Left ventricle myocardium inferior (tissue), 1 donor: ENCODE data around the gene PP2D1. TPM values are rescaled to one million over a fixed set of nuclear protein-coding genes. Genes with fewer than 3 reads are reported as not detected.
A peak's percentile ranks its signal among the peaks of the same experiment; 100 is the strongest.

Experiments
- DNase-seq: peaks from one replicate; pipeline ENCODE4 v3.0.0-alpha.2; 2020
- H3K27ac ChIP-seq: fragments of 200-600 bp; replicated peaks from 2 replicates; pipeline ENCODE4 v1.8.0; 2021
- H3K27me3 ChIP-seq: fragments of 200-600 bp; 2 replicates; pipeline ENCODE4 v1.8.0; 2021; ENCODE audit warnings: low read depth
- H3K36me3 ChIP-seq: fragments of 200-600 bp; 2 replicates; pipeline ENCODE4 v1.8.0; 2021
- H3K4me1 ChIP-seq: fragments of 200-600 bp; 2 replicates; pipeline ENCODE4 v1.8.0; 2021
- H3K4me3 ChIP-seq: fragments of 200-600 bp; 2 replicates; pipeline ENCODE4 v1.8.0; 2021; ENCODE audit warnings: mild to moderate bottlenecking, moderate library complexity
- H3K9me3 ChIP-seq: fragments of 200-600 bp; replicated peaks from 2 replicates; pipeline ENCODE4 v1.8.0; 2021
- intact Hi-C: fragments of 100-400 bp; cut with micrococcal nuclease; formaldehyde crosslinking; loops from one replicate; pipeline ENCODE4 v1.11.0; 2022
- long read RNA-seq: library from polyadenylated mRNA; unstranded; transcript quantifications from one replicate; pipeline ENCODE4 v2.0.0, GENCODE V29; 2021
- total RNA-seq: library from RNA; stranded (reverse); fragmentation: NEBNext Ultra II Directional; extraction: Animal tissue kit (Norgen Biotek cat#: 25700); gene quantifications from one replicate; pipeline ENCODE4 v1.2.1, GENCODE V29; 2021
- TF ChIP-seq, protein P1 (sequence below): fragments of 200-600 bp; IDR thresholded peaks from 2 replicates; pipeline ENCODE4 v1.8.0; 2021; ENCODE audit warnings: antibody characterized with exemption, mild to moderate bottlenecking, borderline replicate concordance
- donor health status: DM: no; HTN: yes; CAD: no; lungs with severe emphysema.

Gene PP2D1
- total RNA-seq, result not detected
- long read RNA-seq, partial matches to known transcripts, result 0 of 1 reads
- long read RNA-seq, other reads (novel, unspliced or antisense), result 1 of 1 reads

GRCh38 chr3:20012164-20012563 lies at the start of gene PP2D1:
PP2D1 (minus strand) TSS chr3:20012264; CDS start chr3:20012072, 192 bp downstream.
- Histone ChIP-seq H3K4me3 (no peak within 1 kb of the TSS), H3K36me3 (no peaks in the 10 kb centered on the region), H3K4me1 (no peaks in the 10 kb centered on the region), H3K27me3 (no peaks in the 10 kb centered on the region), H3K27ac (no peak within 1 kb of the TSS), H3K9me3 (no peaks in the 10 kb centered on the region)
- DNase-seq, result no peak
- TF ChIP-seq, protein P1, sequence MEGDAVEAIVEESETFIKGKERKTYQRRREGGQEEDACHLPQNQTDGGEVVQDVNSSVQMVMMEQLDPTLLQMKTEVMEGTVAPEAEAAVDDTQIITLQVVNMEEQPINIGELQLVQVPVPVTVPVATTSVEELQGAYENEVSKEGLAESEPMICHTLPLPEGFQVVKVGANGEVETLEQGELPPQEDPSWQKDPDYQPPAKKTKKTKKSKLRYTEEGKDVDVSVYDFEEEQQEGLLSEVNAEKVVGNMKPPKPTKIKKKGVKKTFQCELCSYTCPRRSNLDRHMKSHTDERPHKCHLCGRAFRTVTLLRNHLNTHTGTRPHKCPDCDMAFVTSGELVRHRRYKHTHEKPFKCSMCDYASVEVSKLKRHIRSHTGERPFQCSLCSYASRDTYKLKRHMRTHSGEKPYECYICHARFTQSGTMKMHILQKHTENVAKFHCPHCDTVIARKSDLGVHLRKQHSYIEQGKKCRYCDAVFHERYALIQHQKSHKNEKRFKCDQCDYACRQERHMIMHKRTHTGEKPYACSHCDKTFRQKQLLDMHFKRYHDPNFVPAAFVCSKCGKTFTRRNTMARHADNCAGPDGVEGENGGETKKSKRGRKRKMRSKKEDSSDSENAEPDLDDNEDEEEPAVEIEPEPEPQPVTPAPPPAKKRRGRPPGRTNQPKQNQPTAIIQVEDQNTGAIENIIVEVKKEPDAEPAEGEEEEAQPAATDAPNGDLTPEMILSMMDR, result no peak
- intact Hi-C loops, result no loop called here

DNA sequence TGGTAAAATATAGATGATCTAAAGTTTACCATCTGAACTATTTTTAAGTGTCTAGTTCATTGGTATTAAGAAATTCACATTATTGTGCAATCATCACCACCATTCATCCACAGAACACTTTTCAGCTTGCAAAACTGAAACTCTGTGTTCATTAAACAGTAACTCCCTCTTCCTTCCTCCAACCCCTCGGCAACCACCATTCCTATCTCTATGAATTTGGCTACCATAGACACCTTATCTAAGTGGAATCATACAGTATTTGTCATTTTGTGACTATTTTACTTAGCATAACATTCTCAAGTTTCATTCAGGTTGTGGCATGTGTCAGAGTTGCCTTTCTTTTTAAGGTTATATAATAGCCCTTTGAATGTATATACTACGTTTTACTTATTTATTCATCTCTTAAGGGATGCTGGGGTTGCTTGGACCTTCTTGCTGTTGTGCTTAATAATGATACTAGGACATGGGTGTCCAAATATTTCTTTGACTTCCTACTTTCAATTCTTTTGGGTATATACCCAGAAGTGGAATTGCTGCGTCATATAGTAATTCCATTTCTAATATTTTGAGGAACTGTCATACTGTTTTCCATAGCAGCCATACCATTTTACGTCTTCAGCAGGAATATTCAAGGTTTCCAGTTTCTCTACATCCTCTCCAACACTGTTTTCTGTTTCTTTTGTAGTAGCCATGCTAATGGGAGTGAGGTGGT lies 49.1 kb upstream of the PP2D1 start:
- Histone ChIP-seq H3K4me3 (peak overlapping the region; percentile 34), H3K27ac (peak overlapping the region; percentile 71), H3K4me1 (peaks cover 79% of the 10 kb centered on the region)

GRCh38 chr3:20059929-20060328 lies 47.9 kb upstream of the PP2D1 start:
- Histone ChIP-seq H3K27me3 (no peaks in the 10 kb centered on the region), H3K9me3 (no peaks in the 10 kb centered on the region), H3K4me3 (no peak overlapping the region), H3K36me3 (no peaks in the 10 kb centered on the region), H3K4me1 (peaks cover 79% of the 10 kb centered on the region), H3K27ac (peak overlapping the region; percentile 71)
- DNase-seq, result no peak
- intact Hi-C loops, result no loop called here
- TF ChIP-seq, protein P1, result no peak

More for the DNA sequence above, 49.1 kb upstream of the PP2D1 start:
- Histone ChIP-seq H3K36me3 (no peaks in the 10 kb centered on the region), H3K9me3 (no peaks in the 10 kb centered on the region), H3K27me3 (no peaks in the 10 kb centered on the region)
- DNase-seq, result no peak
- intact Hi-C loops, result no loop called here
- TF ChIP-seq, protein P1, result no peak

DNA sequence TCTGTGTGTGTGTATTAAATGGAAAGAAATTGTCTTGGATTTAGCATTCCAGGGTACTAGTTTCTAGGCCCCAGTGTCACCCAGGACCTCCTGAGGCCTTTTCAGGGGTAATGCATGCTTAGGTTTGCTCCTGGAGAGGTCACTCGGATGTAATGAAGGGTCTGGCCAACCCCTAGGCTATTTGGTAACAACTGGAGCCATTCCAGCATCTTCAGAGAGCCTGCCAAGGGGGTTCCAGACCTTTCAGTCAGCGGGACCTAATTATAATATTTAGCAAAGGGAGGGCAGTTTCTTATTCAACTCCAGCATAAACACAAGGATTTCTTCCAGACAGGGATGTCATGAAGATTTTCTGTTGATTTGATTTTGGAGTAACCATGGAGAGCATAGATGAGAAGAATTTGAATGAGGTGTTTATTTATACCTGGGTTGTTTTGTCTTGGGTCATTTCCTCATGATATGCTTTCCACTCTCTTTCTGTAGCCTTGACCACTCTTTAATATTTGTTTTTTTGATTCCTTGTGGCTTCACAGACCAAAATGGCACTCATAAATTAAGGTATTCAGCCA lies 45.6 kb upstream of the PP2D1 start:
- Histone ChIP-seq H3K4me3 (no peak overlapping the region), H3K27me3 (no peaks in the 10 kb centered on the region), H3K36me3 (no peaks in the 10 kb centered on the region), H3K9me3 (no peaks in the 10 kb centered on the region), H3K4me1 (peaks cover 74% of the 10 kb centered on the region), H3K27ac (peak overlapping the region; percentile 84)
- intact Hi-C loops, result no loop called here
- TF ChIP-seq, protein P1, result no peak
- DNase-seq, result no peak

GRCh38 chr3:20056725-20057611 lies 44.9 kb upstream of the PP2D1 start:
- intact Hi-C loops, result no loop called here
- Histone ChIP-seq H3K9me3 (no peaks in the 10 kb centered on the region), H3K4me3 (no peak overlapping the region), H3K36me3 (no peaks in the 10 kb centered on the region), H3K4me1 (peaks cover 75% of the 10 kb centered on the region), H3K27me3 (no peaks in the 10 kb centered on the region), H3K27ac (peak overlapping the region; percentile 84)
- TF ChIP-seq, protein P1, result no peak
- DNase-seq, result no peak
